H1 (cell line): ENCODE measurements around the gene ZFAND2B. TPM values are rescaled to one million over a fixed set of nuclear protein-coding genes. Genes with fewer than 3 reads are reported as not detected.

Experiments
- CTCF ChIA-PET: fragments of 300-600 bp; sonication (Branson Sonifier 250); formaldehyde crosslinking; loops from one replicate; lab custom pipeline; 2021; ENCODE audit not compliant: partially characterized antibody; lab: Charles Lee
- POLR2A ChIA-PET: fragments of 300-600 bp; sonication (Branson Sonifier 250); formaldehyde crosslinking; loops from one replicate; lab custom pipeline; 2021; ENCODE audit warnings: inconsistent platforms; ENCODE audit not compliant: partially characterized antibody; lab: Charles Lee
- DNase-seq, 2 experiments: peaks; one replicate each; pipeline versions ENCODE4 v3.0.0 to v3.0.0-alpha.2; 2010 to 2022; ENCODE audit warnings: low spot score in 2 of 2, low read depth in 1 of 2, mixed read lengths in 1 of 2
- FAIRE-seq: peaks from 2 replicates; lab custom pipeline; 2011; peaks lifted over from hg19 to GRCh38; lab: Jason Lieb, UNC
- H2AFZ ChIP-seq: 2 replicates; pipeline ENCODE4 v1.8.1; 2012; ENCODE audit warnings: low read length, inconsistent platforms
- H2AK5ac ChIP-seq: 2 replicates; pipeline ENCODE4 v1.6.1; 2013; ENCODE audit warnings: low read depth, low read length
- H2BK120ac ChIP-seq: replicated peaks from 2 replicates; pipeline ENCODE3; 2013; ENCODE audit warnings: low read depth, low read length, inconsistent platforms
- H2BK12ac ChIP-seq: 2 replicates; pipeline ENCODE4 v1.6.1; 2013; ENCODE audit warnings: low read depth, low read length
- H2BK15ac ChIP-seq: 2 replicates; pipeline ENCODE4 v1.6.1; 2013; ENCODE audit warnings: low read length
- H2BK20ac ChIP-seq: 2 replicates; pipeline ENCODE4 v1.6.1; 2013; ENCODE audit warnings: low read length
- H2BK5ac ChIP-seq: 2 replicates; pipeline ENCODE4 v1.6.1; 2013; ENCODE audit warnings: low read depth, low read length
- H3K14ac ChIP-seq: 2 replicates; pipeline ENCODE4 v1.6.1; 2013; ENCODE audit warnings: inconsistent platforms; ENCODE audit not compliant: insufficient read length
- H3K18ac ChIP-seq: 2 replicates; pipeline ENCODE4 v1.6.1; 2013; ENCODE audit warnings: low read length; ENCODE audit errors: extremely low read depth
- H3K23ac ChIP-seq: 2 replicates; pipeline ENCODE4 v1.6.1; 2013; ENCODE audit warnings: inconsistent platforms; ENCODE audit not compliant: insufficient read length
- H3K23me2 ChIP-seq: 2 replicates; pipeline ENCODE4 v1.6.1; 2013; ENCODE audit warnings: low read depth, low read length
- H3K27ac ChIP-seq: 2 replicates; pipeline ENCODE4 v1.6.1; 2011; ENCODE audit warnings: low read depth, low read length, inconsistent platforms
- H3K27me3 ChIP-seq, 4 experiments: replicated peaks in 1 of 4; 1 replicate in 1 of 4; 2 replicates in 3 of 4; pipeline versions ENCODE4 v1.6.1 to v1.8.1; 2011 to 2013; ENCODE audit warnings: low read length in 3 of 4, mild to moderate bottlenecking in 3 of 4, inconsistent platforms in 2 of 4, mixed read lengths in 2 of 4, moderate library complexity in 1 of 4; ENCODE audit not compliant: control insufficient read depth in 3 of 4, insufficient read depth in 3 of 4; ENCODE audit errors: extremely low read depth in 1 of 4
- H3K36me3 ChIP-seq, 4 experiments: 2 replicates each; pipeline versions ENCODE4 v1.6.1 to v1.8.1; 2011 to 2013; ENCODE audit warnings: mild to moderate bottlenecking in 4 of 4, low read length in 3 of 4, moderate library complexity in 2 of 4, control low read depth in 1 of 4, inconsistent platforms in 1 of 4; ENCODE audit not compliant: insufficient read depth in 4 of 4, control insufficient read depth in 2 of 4
- H3K4ac ChIP-seq: replicated peaks from 2 replicates; pipeline ENCODE3; 2013; ENCODE audit warnings: low read length, low read depth, mixed read lengths, inconsistent platforms; ENCODE audit not compliant: insufficient read length
- H3K4me1 ChIP-seq, 4 experiments: replicated peaks in 1 of 4; 1 replicate in 1 of 4; 2 replicates in 3 of 4; pipeline versions ENCODE4 v1.6.1 to v1.8.1; 2011 to 2013; ENCODE audit warnings: low read length in 3 of 4, inconsistent platforms in 2 of 4, mixed read lengths in 1 of 4; ENCODE audit not compliant: insufficient read depth in 4 of 4, control insufficient read depth in 3 of 4
- H3K4me2 ChIP-seq, 2 experiments: 2 replicates each; pipeline versions ENCODE4 v1.6.1 to v1.8.1; 2011 to 2013; ENCODE audit warnings: low read depth in 2 of 2, low read length in 2 of 2, control low read depth in 1 of 2, inconsistent platforms in 1 of 2, mild to moderate bottlenecking in 1 of 2; ENCODE audit not compliant: insufficient read depth in 1 of 2
- H3K4me3 ChIP-seq, 4 experiments: fragments of 200-600, 300-600 bp in 1 of 4; sonication (generic), shearing (Covaris generic), sonication (Bioruptor Twin) in 1 of 4; 2 replicates each; pipeline versions ENCODE4 v1.5.1 to v1.8.1; 2011 to 2016; ENCODE audit warnings: low read length in 4 of 4, low read depth in 3 of 4, control low read depth in 2 of 4, inconsistent platforms in 2 of 4, mild to moderate bottlenecking in 2 of 4, mixed read lengths in 1 of 4, moderate library complexity in 1 of 4; ENCODE audit not compliant: insufficient read depth in 2 of 4; ENCODE audit errors: extremely low read depth in 1 of 4
- H3K56ac ChIP-seq: replicated peaks from 2 replicates; pipeline ENCODE3; 2013; ENCODE audit warnings: low read depth, mild to moderate bottlenecking, mixed read lengths, low read length, inconsistent platforms; ENCODE audit not compliant: insufficient read length
- H3K79me1 ChIP-seq: 2 replicates; pipeline ENCODE4 v1.6.1; 2013; ENCODE audit warnings: low read depth, low read length, control low read depth
- H3K79me2 ChIP-seq, 2 experiments: 2 replicates each; pipeline versions ENCODE4 v1.6.1 to v1.8.1; 2012 to 2013; ENCODE audit warnings: low read length in 2 of 2, mild to moderate bottlenecking in 2 of 2, inconsistent platforms in 1 of 2; ENCODE audit not compliant: insufficient read depth in 2 of 2, control insufficient read depth in 1 of 2
- H3K9ac ChIP-seq, 4 experiments: replicated peaks in 1 of 4; 1 replicate in 1 of 4; 2 replicates in 3 of 4; pipeline versions ENCODE4 v1.6.1 to v1.8.1; 2011 to 2013; ENCODE audit warnings: low read depth in 3 of 4, low read length in 3 of 4, control low read depth in 2 of 4, mild to moderate bottlenecking in 2 of 4, moderate library complexity in 2 of 4, inconsistent platforms in 1 of 4; ENCODE audit errors: extremely low read depth in 1 of 4
- H3K9me3 ChIP-seq, 2 experiments: 2 replicates each; pipeline versions ENCODE4 v1.6.1 to v1.8.1; 2012 to 2013; ENCODE audit warnings: mild to moderate bottlenecking in 2 of 2, moderate library complexity in 2 of 2, control low read depth in 1 of 2, inconsistent platforms in 1 of 2, low read depth in 1 of 2, low read length in 1 of 2, mixed read lengths in 1 of 2; ENCODE audit not compliant: insufficient read depth in 2 of 2
- H4K20me1 ChIP-seq, 2 experiments: replicated peaks in 1 of 2; 2 replicates each; pipeline versions ENCODE3 to v1.8.1; 2011 to 2013; ENCODE audit warnings: inconsistent platforms in 2 of 2, low read length in 2 of 2, mild to moderate bottlenecking in 1 of 2; ENCODE audit not compliant: insufficient read depth in 2 of 2, control insufficient read depth in 1 of 2
- H4K5ac ChIP-seq: 2 replicates; pipeline ENCODE4 v1.6.1; 2013; ENCODE audit warnings: low read length, low read depth, mixed read lengths, inconsistent platforms; ENCODE audit not compliant: insufficient read length
- H4K8ac ChIP-seq: 2 replicates; pipeline ENCODE4 v1.8.0; 2013; ENCODE audit warnings: mild to moderate bottlenecking, moderate library complexity, low read length, inconsistent platforms; ENCODE audit not compliant: insufficient read depth; ENCODE audit errors: extremely low read depth
- H4K91ac ChIP-seq: replicated peaks from 2 replicates; pipeline ENCODE3; 2013; ENCODE audit warnings: low read length, mixed read lengths, inconsistent platforms; ENCODE audit not compliant: insufficient read length
- ASH2L ChIP-seq: fragments of 200-600, 300-600 bp; sonication (generic); IDR thresholded peaks from one replicate; pipeline ENCODE4 v1.7.1; 2017; ENCODE audit warnings: low read length
- KDM1A ChIP-seq: fragments of 200-600, 300-600 bp; sonication (generic); IDR thresholded peaks from 2 replicates; pipeline ENCODE4 v1.7.1; 2016; ENCODE audit warnings: mild to moderate bottlenecking, low read length, borderline replicate concordance
- TAF1 ChIP-seq: IDR thresholded peaks from 2 replicates; pipeline ENCODE4 v1.6.1; 2011; ENCODE audit warnings: mild to moderate bottlenecking, low read depth, low read length
- TAF7 ChIP-seq: optimal IDR thresholded peaks from 2 replicates; pipeline ENCODE3; 2011; ENCODE audit warnings: low read depth, mild to moderate bottlenecking, inconsistent platforms, low read length, moderate library complexity, borderline replicate concordance
- TBP ChIP-seq: IDR thresholded peaks from 2 replicates; pipeline ENCODE4 v1.6.1; 2011; ENCODE audit warnings: low read depth, low read length, improper control_type of control experiment
- WGBS, 2 experiments: shearing (Covaris generic) in 1 of 2; methylation state at CpG; one replicate each; pipeline versions ENCODE4 v1.1.6 to v1.1.7; 2013 to 2015; ENCODE audit warnings: low lambda C conversion rate in 2 of 2, mixed read lengths in 2 of 2, inconsistent platforms in 1 of 2, low coverage in 1 of 2, missing lambda C conversion rate in 1 of 2; ENCODE audit not compliant: insufficient replicate concordance in 2 of 2, insufficient coverage in 1 of 2, insufficient read length in 1 of 2; ENCODE audit errors: extremely low coverage in 1 of 2, missing lambda C conversion rate in 1 of 2; 5-methylcytosine and 5-hydroxymethylcytosine counted together
- polyA plus RNA-seq, 7 experiments: library from polyadenylated mRNA; depleted of rRNA in 3 of 7; stranded (reverse) in 5 of 7; unstranded in 2 of 7; fragments of >200 nt in 5 of 7; fragments of 200-250 nt in 2 of 7; gene quantifications; 1 replicate in 5 of 7; 2 replicates in 1 of 7; 4 replicates in 1 of 7; pipeline versions ENCODE4 v1.2.1 to v1.2.3, GENCODE V29; 2011 to 2013; ENCODE audit warnings: missing spikeins in 2 of 7, mixed read lengths in 2 of 7
- total RNA-seq: library from RNA; stranded (reverse); fragmentation: NEBNext Ultra II Directional; extraction: Animal tissue kit (Norgen Biotek cat#: 25700); gene quantifications from 2 replicates; pipeline ENCODE4 v1.2.1, GENCODE V29; 2021

Gene ZFAND2B
- total and polyA plus RNA-seq, 2 of the 8 experiments (the other 6 are each of a cell fraction or from before 2014, with no cell fraction given), result 16.0 to 17.9 TPM

DNA sequence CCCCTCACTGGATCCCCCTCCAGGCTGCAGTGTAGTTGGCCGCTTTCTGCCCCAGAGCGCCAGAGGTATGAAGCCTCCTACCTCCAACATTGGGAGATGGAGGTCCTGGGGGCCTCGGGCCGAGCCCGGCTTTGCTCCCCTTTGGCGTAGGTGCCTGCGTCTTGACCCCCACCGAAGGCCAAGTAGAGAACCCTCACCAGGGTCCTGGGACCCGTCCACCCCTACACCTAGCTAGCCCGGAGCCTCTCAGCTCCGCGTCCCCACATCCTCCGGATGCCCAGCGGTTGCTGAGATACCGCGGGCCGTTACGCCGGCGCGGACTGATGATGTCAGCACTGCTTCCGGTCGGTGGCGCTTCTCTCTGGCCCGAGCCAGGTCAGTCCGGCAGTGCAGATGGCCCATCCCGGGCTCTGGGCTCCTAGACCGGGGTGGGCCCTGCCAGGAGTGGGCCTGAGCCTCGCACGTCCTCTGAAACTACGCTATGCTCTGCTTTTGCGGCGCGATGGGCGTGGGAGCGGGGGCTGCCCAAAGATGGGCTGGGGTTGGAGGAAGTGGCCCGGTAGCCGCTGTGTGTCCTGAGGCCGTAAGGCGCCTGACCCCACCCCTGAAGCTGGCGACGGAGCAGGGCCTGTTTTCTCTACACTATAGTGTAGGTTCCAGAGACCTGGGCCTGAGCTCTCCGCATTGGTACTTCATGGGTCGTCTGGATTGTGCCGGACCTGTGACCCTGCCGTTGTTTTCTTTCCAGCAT is 38.7 kb downstream of the ZFAND2B start, which contains the start of the genes GLB1L and STK16:
TSS of gene GLB1L (minus strand) at position 297 of the 751 bp plus-strand sequence. CDS start 1,871 bp downstream, outside the sequence.
TSS of gene STK16 (plus strand) at position 332 of the 751 bp plus-strand sequence. CDS start 521 bp downstream, outside the sequence.
- Histone ChIP-seq H3K9me3 (no peaks in the 10 kb centered on the region), H4K5ac (peak within 1 kb of the TSS; percentile 97), H4K91ac (peak within 1 kb of the TSS; percentile 83), H3K56ac (peak within 1 kb of the TSS; percentile 79), H3K4me1 (peaks cover 0 to 5% (median 3%) of the 10 kb centered on the region in 4 experiments; a peak in 3 of 7 replicates), H2BK5ac (peak within 1 kb of the TSS; percentile 96), H4K8ac (peak within 1 kb of the TSS; percentile 100), H2AK5ac (peak within 1 kb of the TSS; percentile 70; the same call in 1 of the 2 replicates), H2BK12ac (peak within 1 kb of the TSS; percentile 90; the same call in 1 of the 2 replicates), H3K27me3 (no peaks in the 10 kb centered on the region), H2BK120ac (no peak within 1 kb of the TSS), H3K79me2 (peaks cover 0 to 5% of the 10 kb centered on the region in 2 experiments; a peak in 1 of 4 replicates), H3K4me3 (peak within 1 kb of the TSS; percentile 74 to 81 (median 80)), H4K20me1 (no peaks in the 10 kb centered on the region), H3K4me2 (peak within 1 kb of the TSS; percentile 91 to 98), H3K23ac (no peak within 1 kb of the TSS), H3K9ac (peak within 1 kb of the TSS; percentile 91 to 99 (median 94)), H3K36me3 (peaks cover 0 to 7% (median 3%) of the 10 kb centered on the region in 4 experiments; a peak in 5 of 8 replicates), H3K27ac (peak within 1 kb of the TSS; percentile 91), H3K79me1 (0 out of 2 replicates have a peak, but pooled peaks cover 5% of the 10 kb centered on the region), H3K23me2 (peaks cover 8% of the 10 kb centered on the region), H3K14ac (no peak within 1 kb of the TSS), H2AFZ (peak within 1 kb of the TSS; percentile 47; the same call in 1 of the 2 replicates), H3K18ac (peak within 1 kb of the TSS; percentile 93), H2BK15ac (no peak within 1 kb of the TSS), H3K4ac (peak within 1 kb of the TSS; percentile 85), H2BK20ac (no peak within 1 kb of the TSS)
- 6% methylated on average over 38 of the region's 46 CpGs; no CpG with 5 or more reads in 1 of the 2 experiments for WGBS, 2 experiments
- no peak for FAIRE-seq
- POLR2A ChIA-PET, result interaction anchor here (1.0 to 14.9 kb wide), 25 partner anchors 9 to 143 kb away, joined by 3 to 190 read pairs (median 4); partner anchors contain the start of genes ABCB6, ANKZF1, ATG9A and CNPPD1
- CTCF ChIA-PET, result interaction anchor here (0.6 to 3.0 kb wide), 19 partner anchors 9 to 296 kb away, joined by 3 to 24 read pairs (median 4); partner anchors contain the start of genes ANKZF1, ATG9A, DNAJB2 and NHEJ1
- DNase-seq, result peak in 1 of 2 experiments; percentile 98
- TF ChIP-seq TAF7 (peak; percentile 74), KDM1A (peak; percentile 48; the same call in 1 of the 2 replicates), TAF1 (peak; percentile 96), TBP (peak; percentile 90), ASH2L (peak; percentile 91)
